ENCODE measurements around the gene KRTAP12-3. TPM values are rescaled to one million over a fixed set of nuclear protein-coding genes. Genes with fewer than 3 reads are reported as not detected.

The KRTAP12-3 gene
- total and polyA plus RNA-seq, 4 donors = not detected

DNA sequence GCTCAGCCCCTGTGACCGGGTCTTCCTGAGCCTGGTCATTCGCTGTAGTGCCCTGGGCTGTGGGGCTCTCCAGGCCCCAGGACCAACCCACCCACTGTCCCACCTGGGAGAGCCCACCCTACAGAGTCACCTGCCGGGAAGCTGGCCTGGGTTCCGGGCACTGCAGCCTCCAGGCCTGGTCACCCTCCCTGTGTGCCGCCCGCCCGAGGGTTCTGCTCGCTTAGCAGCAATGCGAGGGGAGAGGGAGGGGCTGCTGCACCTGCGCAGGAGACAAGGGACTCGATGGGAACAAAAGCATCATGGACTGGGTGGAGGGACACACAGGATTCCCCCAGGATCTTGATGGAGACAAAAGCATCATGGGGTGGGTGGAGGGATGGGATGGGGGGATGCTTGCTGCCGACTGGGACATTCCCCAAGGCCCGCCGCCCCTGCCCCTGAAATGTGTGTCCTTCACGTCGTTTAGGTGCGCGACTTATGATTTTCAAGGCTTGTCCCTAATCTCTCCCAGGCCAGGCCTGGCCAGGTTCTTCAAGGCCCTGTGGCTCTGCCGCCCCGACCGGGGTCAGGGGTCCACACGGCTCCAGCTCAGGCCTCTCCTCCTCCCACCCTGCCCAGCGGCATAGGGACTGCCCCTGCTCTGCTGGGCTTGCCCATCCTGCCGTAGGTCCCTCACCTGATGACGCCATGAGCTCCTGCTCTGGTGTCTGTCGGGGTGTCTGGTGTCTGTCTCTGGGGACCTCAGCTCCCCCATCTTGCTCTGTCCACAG, 44.2 kb upstream of the KRTAP12-3 start:
- Histone ChIP-seq H3K4me1 (ENCODE audit: control insufficient read depth in 4 of 4, insufficient read depth in 4 of 4, low read length in 3 of 4) (no peaks in the 10 kb centered on the region), H3K9me3 (ENCODE audit: control insufficient read depth in 4 of 4, low read length in 3 of 4) (peaks cover 0 to 11% (median 1%) of the 10 kb centered on the region in 4 donors), H3K36me3 (ENCODE audit: control insufficient read depth in 4 of 4, insufficient read depth in 3 of 4, low read depth in 1 of 4, low read length in 3 of 4) (no peaks in the 10 kb centered on the region), H3K9ac (ENCODE audit: low read depth in 1 of 2, low read length in 2 of 2) (no peak overlapping the region), H3K27me3 (ENCODE audit: control insufficient read depth in 4 of 4, insufficient read depth in 4 of 4, low read length in 3 of 4) (no peaks in the 10 kb centered on the region), H3K4me3 (ENCODE audit: low read depth in 1 of 3, low read length in 3 of 3) (no peak overlapping the region), H3K27ac (ENCODE audit: low read depth in 1 of 2, low read length in 2 of 2) (no peak overlapping the region)
- TF ChIP-seq EGR1 (IDR thresholded peaks at IDR 0.05; ENCODE audit: low read depth in 2 of 2) (no peak), RXRA (IDR thresholded peaks at IDR 0.05) (no peak), MAX (IDR thresholded peaks at IDR 0.05) (no peak), HNF4A (conservative IDR thresholded peaks at IDR 0.05) (no peak), GABPA (IDR thresholded peaks at IDR 0.05 in 1 of 2, conservative IDR thresholded peaks at IDR 0.05 in 1 of 2) (no peak), RAD21 (IDR thresholded peaks at IDR 0.05) (no peak), NR2F2 (IDR thresholded peaks at IDR 0.05) (no peak), TAF1 (conservative IDR thresholded peaks at IDR 0.05) (no peak)
- TF ChIP-seq, protein P1, sequence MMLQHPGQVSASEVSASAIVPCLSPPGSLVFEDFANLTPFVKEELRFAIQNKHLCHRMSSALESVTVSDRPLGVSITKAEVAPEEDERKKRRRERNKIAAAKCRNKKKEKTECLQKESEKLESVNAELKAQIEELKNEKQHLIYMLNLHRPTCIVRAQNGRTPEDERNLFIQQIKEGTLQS (IDR thresholded peaks at IDR 0.05) = no peak
- WGBS = 88% methylated on average over 26 of the region's 26 CpGs
- peak; percentile 12 for DNase-seq (ENCODE audit: low spot score)

DNA sequence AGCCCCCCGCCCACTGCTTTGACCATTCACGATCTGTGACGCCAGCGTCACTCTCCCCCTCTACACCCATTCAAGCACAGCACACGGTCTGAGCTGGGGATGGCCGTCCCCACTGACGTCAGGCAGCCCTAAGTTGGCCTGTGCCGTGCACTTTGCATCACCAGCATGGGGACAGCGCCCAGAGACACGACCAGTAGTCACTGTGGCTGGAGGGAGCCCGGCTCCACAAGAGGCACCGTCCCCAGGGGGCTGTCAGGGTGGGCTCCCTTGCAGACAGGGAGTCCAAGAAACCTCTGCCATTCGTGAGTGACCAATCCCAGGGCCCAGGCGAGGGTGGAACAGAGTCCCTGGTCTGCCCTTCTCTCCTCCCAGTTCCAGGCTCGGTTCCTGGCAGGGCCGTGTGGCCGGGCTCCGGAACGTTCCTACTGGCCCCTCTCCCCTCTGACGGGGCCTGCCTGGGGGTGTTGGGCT, 43.5 kb upstream of the KRTAP12-3 start:
- H3K27me3 ChIP-seq (ENCODE audit: control insufficient read depth in 4 of 4, insufficient read depth in 4 of 4, low read length in 3 of 4) = no peaks in the 10 kb centered on the region
- H3K27ac ChIP-seq (ENCODE audit: low read depth in 1 of 2, low read length in 2 of 2) = no peak overlapping the region
- no peak overlapping the region for H3K4me3 ChIP-seq (ENCODE audit: low read depth in 1 of 3, low read length in 3 of 3)

More for the DNA sequence above, 43.5 kb upstream of the KRTAP12-3 start:
- peak; percentile 14 for DNase-seq (ENCODE audit: low spot score)
- no peaks in the 10 kb centered on the region for H3K4me1 ChIP-seq (ENCODE audit: control insufficient read depth in 4 of 4, insufficient read depth in 4 of 4, low read length in 3 of 4)
- TF ChIP-seq TAF1 (conservative IDR thresholded peaks at IDR 0.05) (no peak), CTCF (IDR thresholded peaks at IDR 0.05; ENCODE audit: low read depth, low read length, missing input control) (no peak), JUND (IDR thresholded peaks at IDR 0.05) (no peak), RAD21 (IDR thresholded peaks at IDR 0.05) (no peak), EGR1 (IDR thresholded peaks at IDR 0.05; ENCODE audit: low read depth in 2 of 2) (no peak), GABPA (IDR thresholded peaks at IDR 0.05 in 1 of 2, conservative IDR thresholded peaks at IDR 0.05 in 1 of 2) (no peak), SP1 (IDR thresholded peaks at IDR 0.05) (no peak), HNF4G (IDR thresholded peaks at IDR 0.05) (no peak), FOXA1 (IDR thresholded peaks at IDR 0.05) (no peak), HNF4A (conservative IDR thresholded peaks at IDR 0.05) (no peak), REST (IDR thresholded peaks at IDR 0.05) (no peak), RXRA (IDR thresholded peaks at IDR 0.05) (no peak), NR2F2 (IDR thresholded peaks at IDR 0.05) (no peak), FOXA2 (IDR thresholded peaks at IDR 0.05) (no peak), MAX (IDR thresholded peaks at IDR 0.05) (no peak), YY1 (IDR thresholded peaks at IDR 0.05) (no peak)
- TF ChIP-seq, protein P2, sequence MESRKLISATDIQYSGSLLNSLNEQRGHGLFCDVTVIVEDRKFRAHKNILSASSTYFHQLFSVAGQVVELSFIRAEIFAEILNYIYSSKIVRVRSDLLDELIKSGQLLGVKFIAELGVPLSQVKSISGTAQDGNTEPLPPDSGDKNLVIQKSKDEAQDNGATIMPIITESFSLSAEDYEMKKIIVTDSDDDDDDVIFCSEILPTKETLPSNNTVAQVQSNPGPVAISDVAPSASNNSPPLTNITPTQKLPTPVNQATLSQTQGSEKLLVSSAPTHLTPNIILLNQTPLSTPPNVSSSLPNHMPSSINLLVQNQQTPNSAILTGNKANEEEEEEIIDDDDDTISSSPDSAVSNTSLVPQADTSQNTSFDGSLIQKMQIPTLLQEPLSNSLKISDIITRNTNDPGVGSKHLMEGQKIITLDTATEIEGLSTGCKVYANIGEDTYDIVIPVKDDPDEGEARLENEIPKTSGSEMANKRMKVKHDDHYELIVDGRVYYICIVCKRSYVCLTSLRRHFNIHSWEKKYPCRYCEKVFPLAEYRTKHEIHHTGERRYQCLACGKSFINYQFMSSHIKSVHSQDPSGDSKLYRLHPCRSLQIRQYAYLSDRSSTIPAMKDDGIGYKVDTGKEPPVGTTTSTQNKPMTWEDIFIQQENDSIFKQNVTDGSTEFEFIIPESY (IDR thresholded peaks at IDR 0.05) = no peak
- TF ChIP-seq, protein P1 (IDR thresholded peaks at IDR 0.05) = no peak
- H3K36me3 ChIP-seq (ENCODE audit: control insufficient read depth in 4 of 4, insufficient read depth in 3 of 4, low read depth in 1 of 4, low read length in 3 of 4) = no peaks in the 10 kb centered on the region
- H3K9ac ChIP-seq (ENCODE audit: low read depth in 1 of 2, low read length in 2 of 2) = no peak overlapping the region
- peaks cover 0 to 11% (median 1%) of the 10 kb centered on the region in 4 donors for H3K9me3 ChIP-seq (ENCODE audit: control insufficient read depth in 4 of 4, low read length in 3 of 4)
- 82% methylated on average over 20 of the region's 20 CpGs for WGBS

Measured in liver (tissue), 9 donors.